ENCODE data around the gene TOGARAM1. TPM values are rescaled to one million over a fixed set of nuclear protein-coding genes. Genes with fewer than 3 reads are reported as not detected.

The TOGARAM1 gene
- total and polyA plus RNA-seq, 9 of the 15 experiments (the other 6 are each of a cell fraction or from before 2014, with no cell fraction given) = 1.3 to 6.4 (median 3.7) TPM

DNA sequence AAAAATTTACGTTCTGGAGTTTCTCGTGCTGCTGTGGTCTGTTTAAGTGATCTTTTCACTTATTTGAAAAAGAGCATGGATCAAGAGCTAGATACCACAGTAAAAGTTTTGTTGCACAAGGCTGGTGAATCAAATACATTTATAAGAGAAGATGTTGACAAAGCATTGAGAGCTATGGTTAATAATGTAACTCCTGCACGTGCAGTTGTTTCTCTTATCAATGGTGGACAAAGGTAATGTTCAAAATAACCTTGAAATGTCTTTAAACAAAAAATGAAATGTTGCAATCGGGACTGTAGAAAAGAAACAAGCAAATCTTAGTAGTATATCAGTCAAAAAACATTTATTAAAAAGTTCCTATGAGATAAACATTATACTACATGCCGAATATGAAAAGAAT is 82.6 kb downstream of the TOGARAM1 start (continued):
- TF ChIP-seq L3MBTL2 (IDR thresholded peaks at IDR 0.05) (no peak), MCM3 (IDR thresholded peaks at IDR 0.05) (no peak), ZNF224 (CRISPR knock-in tag; IDR thresholded peaks at IDR 0.05) (no peak), NR3C1 (CRISPR knock-in tag; IDR thresholded peaks at IDR 0.05) (no peak), CHD2 (IDR thresholded peaks at IDR 0.05; ENCODE audit: low read depth, low read length) (no peak), PPARD (CRISPR knock-in tag; IDR thresholded peaks at IDR 0.05) (no peak)
- TF ChIP-seq, protein P1, sequence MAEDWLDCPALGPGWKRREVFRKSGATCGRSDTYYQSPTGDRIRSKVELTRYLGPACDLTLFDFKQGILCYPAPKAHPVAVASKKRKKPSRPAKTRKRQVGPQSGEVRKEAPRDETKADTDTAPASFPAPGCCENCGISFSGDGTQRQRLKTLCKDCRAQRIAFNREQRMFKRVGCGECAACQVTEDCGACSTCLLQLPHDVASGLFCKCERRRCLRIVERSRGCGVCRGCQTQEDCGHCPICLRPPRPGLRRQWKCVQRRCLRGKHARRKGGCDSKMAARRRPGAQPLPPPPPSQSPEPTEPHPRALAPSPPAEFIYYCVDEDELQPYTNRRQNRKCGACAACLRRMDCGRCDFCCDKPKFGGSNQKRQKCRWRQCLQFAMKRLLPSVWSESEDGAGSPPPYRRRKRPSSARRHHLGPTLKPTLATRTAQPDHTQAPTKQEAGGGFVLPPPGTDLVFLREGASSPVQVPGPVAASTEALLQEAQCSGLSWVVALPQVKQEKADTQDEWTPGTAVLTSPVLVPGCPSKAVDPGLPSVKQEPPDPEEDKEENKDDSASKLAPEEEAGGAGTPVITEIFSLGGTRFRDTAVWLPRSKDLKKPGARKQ (CRISPR knock-in tag; IDR thresholded peaks at IDR 0.05) = no peak
- TF ChIP-seq, protein P2, sequence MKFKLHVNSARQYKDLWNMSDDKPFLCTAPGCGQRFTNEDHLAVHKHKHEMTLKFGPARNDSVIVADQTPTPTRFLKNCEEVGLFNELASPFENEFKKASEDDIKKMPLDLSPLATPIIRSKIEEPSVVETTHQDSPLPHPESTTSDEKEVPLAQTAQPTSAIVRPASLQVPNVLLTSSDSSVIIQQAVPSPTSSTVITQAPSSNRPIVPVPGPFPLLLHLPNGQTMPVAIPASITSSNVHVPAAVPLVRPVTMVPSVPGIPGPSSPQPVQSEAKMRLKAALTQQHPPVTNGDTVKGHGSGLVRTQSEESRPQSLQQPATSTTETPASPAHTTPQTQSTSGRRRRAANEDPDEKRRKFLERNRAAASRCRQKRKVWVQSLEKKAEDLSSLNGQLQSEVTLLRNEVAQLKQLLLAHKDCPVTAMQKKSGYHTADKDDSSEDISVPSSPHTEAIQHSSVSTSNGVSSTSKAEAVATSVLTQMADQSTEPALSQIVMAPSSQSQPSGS (CRISPR knock-in tag; IDR thresholded peaks at IDR 0.05) = no peak
- TF ChIP-seq, protein P3, sequence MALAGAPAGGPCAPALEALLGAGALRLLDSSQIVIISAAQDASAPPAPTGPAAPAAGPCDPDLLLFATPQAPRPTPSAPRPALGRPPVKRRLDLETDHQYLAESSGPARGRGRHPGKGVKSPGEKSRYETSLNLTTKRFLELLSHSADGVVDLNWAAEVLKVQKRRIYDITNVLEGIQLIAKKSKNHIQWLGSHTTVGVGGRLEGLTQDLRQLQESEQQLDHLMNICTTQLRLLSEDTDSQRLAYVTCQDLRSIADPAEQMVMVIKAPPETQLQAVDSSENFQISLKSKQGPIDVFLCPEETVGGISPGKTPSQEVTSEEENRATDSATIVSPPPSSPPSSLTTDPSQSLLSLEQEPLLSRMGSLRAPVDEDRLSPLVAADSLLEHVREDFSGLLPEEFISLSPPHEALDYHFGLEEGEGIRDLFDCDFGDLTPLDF (CRISPR knock-in tag; IDR thresholded peaks at IDR 0.05) = no peak
